Measurements from ENCODE around the gene DLGAP1.

- TF ChIP-seq, protein P1, sequence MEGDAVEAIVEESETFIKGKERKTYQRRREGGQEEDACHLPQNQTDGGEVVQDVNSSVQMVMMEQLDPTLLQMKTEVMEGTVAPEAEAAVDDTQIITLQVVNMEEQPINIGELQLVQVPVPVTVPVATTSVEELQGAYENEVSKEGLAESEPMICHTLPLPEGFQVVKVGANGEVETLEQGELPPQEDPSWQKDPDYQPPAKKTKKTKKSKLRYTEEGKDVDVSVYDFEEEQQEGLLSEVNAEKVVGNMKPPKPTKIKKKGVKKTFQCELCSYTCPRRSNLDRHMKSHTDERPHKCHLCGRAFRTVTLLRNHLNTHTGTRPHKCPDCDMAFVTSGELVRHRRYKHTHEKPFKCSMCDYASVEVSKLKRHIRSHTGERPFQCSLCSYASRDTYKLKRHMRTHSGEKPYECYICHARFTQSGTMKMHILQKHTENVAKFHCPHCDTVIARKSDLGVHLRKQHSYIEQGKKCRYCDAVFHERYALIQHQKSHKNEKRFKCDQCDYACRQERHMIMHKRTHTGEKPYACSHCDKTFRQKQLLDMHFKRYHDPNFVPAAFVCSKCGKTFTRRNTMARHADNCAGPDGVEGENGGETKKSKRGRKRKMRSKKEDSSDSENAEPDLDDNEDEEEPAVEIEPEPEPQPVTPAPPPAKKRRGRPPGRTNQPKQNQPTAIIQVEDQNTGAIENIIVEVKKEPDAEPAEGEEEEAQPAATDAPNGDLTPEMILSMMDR (IDR thresholded peaks at IDR 0.05): no peak
- TF ChIP-seq MEF2A (IDR thresholded peaks at IDR 0.05; ENCODE audit: borderline replicate concordance, low read depth): no peak
- TF ChIP-seq RFX5 (IDR thresholded peaks at IDR 0.05; ENCODE audit: low read length): no peak
- no peak for TF ChIP-seq YY1 (IDR thresholded peaks at IDR 0.05; ENCODE audit: low read depth)
- no peak for TF ChIP-seq EP300 (IDR thresholded peaks at IDR 0.05; ENCODE audit: borderline replicate concordance in 1 of 2, low read depth in 1 of 2, low read length in 1 of 2)
- no peak for TF ChIP-seq REST (IDR thresholded peaks at IDR 0.05; ENCODE audit: low read depth, low read length)
- TF ChIP-seq GABPA (IDR thresholded peaks at IDR 0.05; ENCODE audit: low read depth): no peak
- TF ChIP-seq RAD21 (IDR thresholded peaks at IDR 0.05; ENCODE audit: low read length): no peak
- no peak for TF ChIP-seq MXI1 (IDR thresholded peaks at IDR 0.05; ENCODE audit: low read depth, low read length)
- TF ChIP-seq POLR2AphosphoS5 (IDR thresholded peaks at IDR 0.05; ENCODE audit: low read depth, low read length): no peak
- TF ChIP-seq, protein P2, sequence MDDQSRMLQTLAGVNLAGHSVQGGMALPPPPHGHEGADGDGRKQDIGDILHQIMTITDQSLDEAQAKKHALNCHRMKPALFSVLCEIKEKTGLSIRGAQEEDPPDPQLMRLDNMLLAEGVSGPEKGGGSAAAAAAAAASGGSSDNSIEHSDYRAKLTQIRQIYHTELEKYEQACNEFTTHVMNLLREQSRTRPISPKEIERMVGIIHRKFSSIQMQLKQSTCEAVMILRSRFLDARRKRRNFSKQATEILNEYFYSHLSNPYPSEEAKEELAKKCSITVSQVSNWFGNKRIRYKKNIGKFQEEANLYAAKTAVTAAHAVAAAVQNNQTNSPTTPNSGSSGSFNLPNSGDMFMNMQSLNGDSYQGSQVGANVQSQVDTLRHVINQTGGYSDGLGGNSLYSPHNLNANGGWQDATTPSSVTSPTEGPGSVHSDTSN (IDR thresholded peaks at IDR 0.05): no peak
- no peak for TF ChIP-seq NFIC (IDR thresholded peaks at IDR 0.05; ENCODE audit: borderline replicate concordance)
Observed at GRCh38 chr18:4391859-4392258, 63.2 kb downstream of the DLGAP1 start.
